HG03108 (cell line): ENCODE data around the gene PTPRD.

Experiments
- ATAC-seq: cut with Tn5 transposase; IDR thresholded peaks from one replicate; pipeline ENCODE4 v1.9.1; 2021; ENCODE audit warnings: moderate library complexity; ENCODE audit not compliant: unreplicated experiment

The PTPRD gene

DNA sequence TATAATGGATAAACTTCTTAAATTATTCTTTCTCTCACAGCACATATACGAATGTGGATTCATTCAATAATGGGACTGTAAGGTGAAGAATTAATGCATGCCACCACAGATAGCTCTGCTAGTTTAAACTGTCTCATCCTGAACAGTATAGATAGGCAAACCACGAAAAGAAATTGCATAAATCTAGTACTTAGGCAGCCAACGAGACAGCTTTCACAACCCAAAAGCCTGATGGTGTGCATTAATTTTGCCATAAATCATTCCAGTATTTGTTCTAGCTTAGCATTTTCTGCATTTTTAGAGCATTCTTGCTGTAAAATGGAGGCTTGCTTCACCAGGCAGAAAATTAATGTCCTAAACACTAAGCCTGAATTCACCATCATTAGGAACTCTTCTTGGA, 1979.0 kb downstream of the PTPRD start:
- no peak for ATAC-seq

DNA sequence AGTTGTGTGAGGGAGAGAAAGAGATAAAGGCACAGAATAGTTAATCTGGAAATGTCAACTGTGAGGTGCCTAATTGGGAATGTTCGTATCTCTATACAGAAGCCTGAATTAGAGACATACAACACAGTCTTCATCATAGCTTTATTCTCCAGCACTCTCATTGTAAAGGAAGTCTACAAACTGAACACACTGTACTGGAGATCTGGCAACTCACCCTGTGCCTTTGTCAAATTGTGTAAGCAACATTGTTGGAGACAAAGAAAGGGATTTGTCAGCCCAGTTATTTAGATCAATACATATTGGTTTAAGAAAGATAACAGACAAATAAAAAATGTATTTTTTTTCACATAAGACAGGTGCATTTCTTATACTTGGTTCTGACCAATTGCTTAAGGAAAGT, 1980.3 kb downstream of the PTPRD start:
- ATAC-seq = no peak

DNA sequence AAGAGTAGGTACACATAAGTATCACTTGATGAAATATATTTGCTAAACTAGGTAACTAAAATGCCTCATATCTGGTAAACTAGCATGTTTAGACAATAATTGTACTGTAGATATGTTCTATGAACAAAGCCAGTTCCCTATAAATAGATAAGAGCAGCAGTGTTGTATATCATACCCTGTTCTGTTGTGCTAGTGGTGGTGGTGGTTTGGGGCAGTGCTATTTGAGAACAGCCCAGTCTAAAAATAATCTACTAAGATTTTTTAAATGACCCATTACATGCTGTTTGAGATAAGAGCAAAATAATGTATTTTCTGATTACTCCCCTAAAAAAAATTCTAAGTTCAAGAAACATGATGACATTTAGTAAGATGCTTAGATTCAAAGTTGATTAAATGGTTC, 1984.0 kb downstream of the PTPRD start:
- no peak for ATAC-seq

DNA sequence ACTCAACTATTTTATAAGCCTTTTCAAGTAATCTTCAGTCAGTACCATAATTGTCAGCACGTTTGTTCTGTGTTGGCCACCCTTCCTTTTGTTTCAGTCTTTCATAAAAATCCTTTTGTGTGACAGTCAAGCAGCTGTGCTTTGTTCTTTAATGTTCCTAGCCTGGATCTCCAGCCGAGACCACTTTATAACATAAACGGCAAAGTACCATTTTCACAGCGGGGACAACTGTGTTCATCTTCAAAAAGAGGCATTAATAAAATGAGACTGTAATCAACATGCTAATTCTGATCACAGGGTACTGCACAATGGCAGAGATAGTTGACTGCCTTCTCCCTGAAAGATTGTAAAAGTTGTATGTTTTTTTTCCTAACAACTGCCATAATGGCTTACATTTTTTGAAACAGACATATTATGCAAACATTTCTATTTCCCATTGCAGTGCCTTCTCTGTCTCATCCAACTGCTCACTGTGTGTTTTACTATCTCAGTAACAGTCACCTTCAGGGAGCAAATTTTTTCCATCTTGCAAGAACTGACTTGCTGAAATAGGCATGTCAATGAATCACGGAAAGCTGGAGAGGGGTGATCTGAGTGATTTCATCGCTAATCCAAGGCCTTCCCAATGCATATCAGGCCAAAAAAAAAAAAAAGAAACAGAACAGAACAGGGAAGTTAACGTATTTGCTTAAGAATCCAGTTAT, 1984.7 kb downstream of the PTPRD start:
- ATAC-seq = no peak

- ATAC-seq = no peak
These were observed 1989.9 kb downstream of the PTPRD start for GRCh38 chr9:8622871-8623270.

- no peak for ATAC-seq
These were observed 1990.5 kb downstream of the PTPRD start for GRCh38 chr9:8622222-8622802.

DNA sequence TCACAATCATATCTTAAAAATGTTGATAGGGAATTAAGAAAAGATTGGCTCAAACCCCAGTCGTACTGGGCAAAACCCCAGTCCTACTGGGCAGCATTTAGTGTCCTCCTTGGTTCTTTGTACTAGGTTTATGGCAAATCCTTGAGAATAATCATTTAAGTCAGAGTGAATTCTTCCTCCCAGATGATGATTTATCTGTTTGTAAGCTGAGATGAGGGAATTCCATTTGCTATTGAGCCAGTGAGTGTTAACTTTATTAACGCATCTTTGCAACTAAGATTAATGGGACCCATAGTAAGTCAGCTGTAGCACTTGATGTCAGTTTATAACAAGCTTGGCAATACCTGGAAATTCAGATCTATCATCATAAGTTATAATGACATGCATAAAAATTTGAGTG, 1991.4 kb downstream of the PTPRD start:
- ATAC-seq = no peak

DNA sequence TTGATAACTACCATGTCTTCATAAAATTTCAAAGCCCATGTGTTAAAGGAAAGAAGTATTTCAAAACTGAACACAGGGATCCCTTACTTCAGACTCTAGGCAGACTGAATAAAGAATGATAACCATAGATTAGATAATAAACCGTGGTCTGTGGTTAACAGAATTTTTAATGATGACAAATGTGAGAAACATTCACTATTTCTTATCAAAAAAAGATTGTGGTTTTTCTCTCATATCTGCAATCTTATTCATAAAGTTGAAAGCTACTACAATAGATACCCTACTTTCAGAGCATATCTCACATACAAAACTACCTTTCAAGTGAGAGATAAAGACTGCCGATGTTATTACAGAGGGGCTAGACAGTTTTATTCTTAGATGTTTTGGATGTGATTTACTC, 1996.4 kb downstream of the PTPRD start:
- no peak for ATAC-seq

DNA sequence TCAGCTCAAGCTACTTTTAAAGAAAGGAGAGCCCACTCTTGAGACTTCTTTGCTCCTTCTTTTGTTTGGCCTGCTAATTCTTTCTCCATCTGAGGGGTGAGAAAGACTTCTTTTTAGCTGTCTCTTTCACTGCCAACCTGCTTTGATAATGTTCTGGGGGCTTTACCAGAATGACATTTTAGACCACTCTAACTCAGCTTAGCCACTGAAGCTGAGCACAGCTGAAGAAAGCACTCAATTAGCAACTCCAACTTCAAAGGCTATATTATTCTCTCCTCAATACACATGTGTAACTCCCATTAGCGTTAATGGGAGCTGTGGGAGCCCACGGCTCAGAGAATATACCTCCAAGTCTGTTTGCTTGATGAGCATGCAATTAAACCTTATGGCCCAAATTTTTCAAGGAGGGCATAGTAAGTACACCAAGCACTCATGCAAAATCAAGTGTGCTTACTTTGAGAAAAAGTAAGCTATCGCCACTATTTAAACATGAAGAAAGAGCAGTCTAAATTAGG, 1997.8 kb downstream of the PTPRD start:
- no peak for ATAC-seq

DNA sequence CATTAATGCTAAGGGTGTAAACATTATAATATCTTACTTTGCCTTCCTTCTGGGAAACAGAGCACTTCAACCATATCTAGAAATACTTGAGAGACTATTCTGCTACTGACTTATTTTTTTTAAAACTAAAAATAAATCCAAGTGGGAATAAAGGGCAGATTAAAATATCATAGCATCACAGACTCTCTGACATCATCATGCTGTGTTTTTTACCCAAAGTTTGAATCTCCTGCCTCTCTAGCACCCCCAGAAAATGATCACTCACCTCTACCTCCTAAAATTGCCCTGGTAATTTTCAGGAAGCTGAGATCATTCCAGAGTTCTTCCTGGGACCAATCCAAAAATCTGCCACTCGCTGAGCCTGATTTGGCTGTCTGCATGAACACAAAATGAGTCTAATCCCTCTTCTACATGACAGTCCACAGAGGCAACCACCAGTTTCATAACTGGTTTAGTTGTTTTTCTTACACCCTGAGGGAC, 1999.4 kb downstream of the PTPRD start:
- no peak for ATAC-seq

DNA sequence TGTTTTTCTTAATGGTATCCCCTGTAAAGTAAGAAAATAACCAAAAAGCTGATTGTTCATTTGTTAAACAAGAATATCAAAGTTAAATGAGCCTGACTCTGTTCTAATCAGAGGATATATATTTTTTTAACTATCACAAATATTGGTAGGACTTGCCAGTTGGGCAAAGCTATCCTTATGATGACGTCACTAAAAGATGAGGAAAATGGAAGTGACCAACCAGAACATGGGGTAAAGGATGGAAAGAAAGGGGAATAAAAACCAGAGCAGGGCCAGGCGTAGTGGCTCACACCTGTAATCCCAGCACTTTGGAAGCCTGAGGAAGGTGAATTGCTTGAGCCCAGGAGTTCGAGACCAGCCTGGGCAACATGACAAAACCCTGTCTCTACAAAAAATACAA, 2001.6 kb downstream of the PTPRD start:
- no peak for ATAC-seq

DNA sequence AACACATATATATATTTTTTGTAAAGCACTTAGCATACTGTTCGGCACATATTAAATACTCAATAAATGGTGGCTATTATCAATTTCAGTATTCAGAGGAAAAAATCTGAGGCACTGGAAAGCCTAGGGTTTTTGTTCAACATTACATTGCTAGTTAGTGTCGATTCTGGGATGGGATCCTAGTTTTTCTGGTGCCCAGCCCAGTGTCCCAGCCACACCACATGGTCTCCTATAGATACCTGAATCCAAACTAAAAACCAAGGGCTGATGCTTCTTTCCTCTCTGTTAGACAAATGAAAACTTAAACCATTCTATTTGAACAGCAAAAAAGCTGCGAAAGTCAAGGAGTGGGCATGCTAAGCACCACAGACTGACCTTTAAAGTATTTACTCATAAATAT, 2002.5 kb downstream of the PTPRD start:
- no peak for ATAC-seq

DNA sequence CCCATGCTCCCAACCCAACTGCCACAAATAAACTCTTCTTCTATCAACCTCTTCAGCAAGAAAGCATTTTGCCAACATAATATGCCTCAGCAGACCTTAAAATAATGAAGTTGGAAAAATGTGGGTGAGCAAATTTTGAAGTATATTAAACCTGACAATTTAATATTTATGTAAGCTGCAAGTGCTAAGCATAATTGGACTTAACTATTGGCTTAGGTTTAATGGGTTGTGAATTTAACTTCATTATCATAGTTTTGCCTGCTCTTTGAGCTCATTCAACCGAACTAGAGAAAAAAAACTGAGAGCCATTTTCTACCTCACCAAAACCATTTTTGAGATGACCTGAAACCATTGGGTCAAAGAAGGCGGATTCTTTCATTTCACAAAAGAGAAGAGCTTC, 2007.7 kb downstream of the PTPRD start:
- no peak for ATAC-seq

DNA sequence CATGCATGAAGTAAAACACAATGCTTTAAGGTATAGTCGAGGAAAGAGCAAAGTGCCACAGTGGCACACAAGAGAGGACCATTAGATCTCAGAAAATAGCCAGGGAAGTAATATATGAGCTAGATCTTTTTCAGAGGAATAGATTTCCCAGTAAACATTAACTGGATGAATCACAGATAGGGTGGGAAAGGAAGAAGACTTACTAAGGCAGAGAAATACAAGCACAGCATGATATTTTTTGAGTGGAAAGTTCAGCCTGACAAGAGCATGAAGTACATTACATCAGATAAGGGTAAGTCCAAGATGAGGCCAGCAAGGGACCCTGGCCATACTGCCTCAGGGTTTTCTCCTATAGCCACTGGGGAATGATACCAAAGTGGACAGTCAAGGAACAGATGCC, 2008.6 kb downstream of the PTPRD start:
- no peak for ATAC-seq

- no peak for ATAC-seq
These were observed 2011.7 kb downstream of the PTPRD start for GRCh38 chr9:8600914-8601680.

GRCh38 chr9:8599937-8600336, 2012.9 kb downstream of the PTPRD start:
- no peak for ATAC-seq

DNA sequence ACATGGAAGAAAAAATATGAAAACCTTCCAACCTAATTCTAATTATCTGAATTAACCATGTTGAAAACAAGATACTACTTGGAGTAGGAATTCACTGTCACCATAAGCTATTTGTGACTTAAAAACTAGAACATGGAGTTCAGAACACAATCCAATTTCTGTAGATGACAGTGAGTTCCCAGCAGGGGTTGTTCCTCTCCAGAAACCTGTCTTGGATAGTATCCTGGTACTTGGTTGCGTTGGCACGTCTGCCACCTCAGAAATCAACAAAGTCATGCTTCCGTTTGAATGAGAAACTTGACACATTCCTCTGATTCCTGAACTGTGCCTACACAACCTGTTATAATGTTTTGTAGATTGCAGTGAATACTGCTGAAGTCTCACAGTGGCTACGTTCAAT, 2023.3 kb downstream of the PTPRD start:
- ATAC-seq = no peak

- ATAC-seq = no peak
These were observed 2027.8 kb downstream of the PTPRD start for GRCh38 chr9:8585036-8585435.

DNA sequence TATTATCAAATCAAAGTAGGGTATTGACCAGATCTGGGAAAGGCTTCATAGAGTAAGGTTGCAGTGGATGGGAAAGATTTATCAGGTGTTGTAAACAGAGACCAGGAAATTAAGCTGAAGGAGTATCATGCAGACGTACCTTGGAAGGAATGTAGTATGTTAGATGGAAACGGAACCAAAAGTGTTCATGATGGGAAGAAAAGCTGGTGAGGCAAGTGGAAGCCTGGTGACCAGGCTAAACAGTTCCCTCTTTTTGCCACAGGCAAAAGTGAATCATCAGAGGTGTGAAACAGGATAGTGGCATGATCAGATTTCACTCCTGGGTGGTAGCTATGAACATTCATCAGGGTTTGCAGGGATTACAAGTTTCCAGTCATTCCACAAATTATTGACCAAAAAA, 2033.1 kb downstream of the PTPRD start:
- no peak for ATAC-seq

- ATAC-seq = no peak
These were observed 2036.1 kb downstream of the PTPRD start for GRCh38 chr9:8576741-8577140.

GRCh38 chr9:8574846-8575245, 2038.0 kb downstream of the PTPRD start:
- ATAC-seq = no peak

DNA sequence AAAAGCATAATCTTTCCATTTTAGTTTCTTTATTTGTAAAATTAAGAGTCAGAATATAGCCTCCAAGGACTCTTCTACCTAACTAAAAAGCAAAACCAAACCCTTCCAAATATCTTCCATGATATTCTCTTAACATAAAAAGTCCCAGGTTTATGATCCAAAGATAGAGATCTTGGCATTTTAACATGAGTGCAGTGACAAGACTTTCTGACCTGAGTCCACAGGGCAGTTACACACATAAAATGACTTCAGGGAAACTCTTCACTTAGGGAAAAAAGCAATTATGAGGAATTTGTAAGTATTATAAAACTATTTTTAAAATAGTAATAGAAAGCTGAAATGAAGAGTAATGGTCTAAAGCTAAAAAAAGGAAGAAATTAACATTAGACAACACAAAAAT, 2040.6 kb downstream of the PTPRD start:
- ATAC-seq = no peak
